MCF 10A (cell line): Measurements from ENCODE around the gene SCRG1. TPM values are rescaled to one million over a fixed set of nuclear protein-coding genes. Genes with fewer than 3 reads are reported as not detected.

Source experiments
- BruUV-seq: library from RNA; stranded (reverse); fragments of 400-500 nt; replicated peaks from 2 replicates; lab custom pipeline; 2021; lab: Mats Ljungman, UMichigan
- CTCF ChIA-PET: fragments of 300-600 bp; sonication (Branson Sonifier 250); formaldehyde crosslinking; extraction: SDS; loops from one replicate; lab custom pipeline; 2021; ENCODE audit warnings: antibody characterized with exemption, inconsistent platforms; lab: Yijun Ruan, JAX
- POLR2A ChIA-PET: fragments of 300-600, 350-650 bp; sonication (Branson Sonifier 250); formaldehyde crosslinking; extraction: SDS; loops from one replicate; lab custom pipeline; 2020; ENCODE audit warnings: antibody characterized with exemption, inconsistent platforms; lab: Yijun Ruan, JAX
- DNase-seq: peaks from one replicate; pipeline ENCODE4 v3.0.0-alpha.2; 2018; ENCODE audit not compliant: unreplicated experiment
- H3K27ac Mint-ChIP-seq: one replicate; pipeline ENCODE4 v1.8.0; 2022; ENCODE audit warnings: mild to moderate bottlenecking, low read depth, mixed read lengths; ENCODE audit not compliant: unreplicated experiment
- H3K27me3 Mint-ChIP-seq: one replicate; pipeline ENCODE4 v1.8.0; 2022; ENCODE audit warnings: mixed read lengths; ENCODE audit not compliant: insufficient read depth, unreplicated experiment
- H3K36me3 Mint-ChIP-seq: one replicate; pipeline ENCODE4 v1.8.0; 2022; ENCODE audit warnings: mild to moderate bottlenecking, moderate library complexity, mixed read lengths; ENCODE audit not compliant: insufficient read depth, unreplicated experiment
- H3K4me1 Mint-ChIP-seq: one replicate; pipeline ENCODE4 v1.8.0; 2022; ENCODE audit warnings: mixed read lengths; ENCODE audit not compliant: insufficient read depth, unreplicated experiment
- H3K4me3 Mint-ChIP-seq: one replicate; pipeline ENCODE4 v1.8.0; 2022; ENCODE audit warnings: mild to moderate bottlenecking, moderate library complexity, mixed read lengths; ENCODE audit not compliant: unreplicated experiment
- H3K9me3 Mint-ChIP-seq: one replicate; pipeline ENCODE4 v1.8.0; 2022; ENCODE audit warnings: mixed read lengths; ENCODE audit not compliant: unreplicated experiment
- CTCF ChIP-seq: fragments of 200-600 bp; IDR thresholded peaks from one replicate; pipeline ENCODE4 v1.8.0; 2022; ENCODE audit warnings: antibody characterized with exemption, mild to moderate bottlenecking; ENCODE audit not compliant: unreplicated experiment
- intact Hi-C: fragments of 100-400 bp; cut with micrococcal nuclease; formaldehyde crosslinking; loops from 2 replicates; pipeline ENCODE4 v1.14.1; 2022
- total RNA-seq: library from RNA; stranded (reverse); gene quantifications from 2 replicates; pipeline ENCODE4 v1.2.3, GENCODE V29; 2022

Gene SCRG1
- total RNA-seq, 1 experiment from 2014 or later, result not detected

- H3K9me3 Mint-ChIP-seq, result no peaks in the 10 kb centered on the region
- peaks cover 8% of the 10 kb centered on the region for H3K36me3 Mint-ChIP-seq
- TF ChIP-seq CTCF, result no peak
- intact Hi-C loops, result no loop called here
- CTCF ChIA-PET, result no interaction called here
- no peak for DNase-seq
- H3K4me1 Mint-ChIP-seq, result no peaks in the 10 kb centered on the region
- H3K27ac Mint-ChIP-seq, result no peak overlapping the region
- no peaks in the 10 kb centered on the region for H3K27me3 Mint-ChIP-seq
- POLR2A ChIA-PET, result interaction anchor here (1.2 to 2.4 kb wide), 3 partner anchors 16 to 67 kb away, joined by 4 to 9 read pairs (median 6); partner anchors contain the start of gene HMGB2
- no peak overlapping the region for H3K4me3 Mint-ChIP-seq
- BruUV-seq, result no TSS peak
Observed at GRCh38 chr4:173401063-173401462, 2.1 kb upstream of the SCRG1 start.

GRCh38 chr4:173398220-173398619, 696 bp downstream of the SCRG1 start:
- H3K9me3 Mint-ChIP-seq, result peaks cover 8% of the 10 kb centered on the region
- no peak for DNase-seq
- H3K4me1 Mint-ChIP-seq, result no peaks in the 10 kb centered on the region
- intact Hi-C loops, result no loop called here
- H3K36me3 Mint-ChIP-seq, result no peaks in the 10 kb centered on the region
- POLR2A ChIA-PET, result interaction anchor here (0.8 to 1.3 kb wide), 2 partner anchors 29 to 65 kb away, joined by 3 read pairs; no protein-coding TSS in a partner anchor
- TF ChIP-seq CTCF, result no peak
- no peaks in the 10 kb centered on the region for H3K27me3 Mint-ChIP-seq
- no TSS peak for BruUV-seq
- CTCF ChIA-PET, result no interaction called here
- H3K27ac Mint-ChIP-seq, result no peak overlapping the region
- H3K4me3 Mint-ChIP-seq, result no peak overlapping the region

GRCh38 chr4:173397604-173398003, 1.3 kb downstream of the SCRG1 start:
- POLR2A ChIA-PET, result interaction anchor here (0.8 to 1.5 kb wide), 6 partner anchors 12 to 64 kb away, joined by 3 to 6 read pairs (median 4); no protein-coding TSS in a partner anchor
- Mint-ChIP-seq H3K27me3 (no peaks in the 10 kb centered on the region), H3K4me3 (no peak overlapping the region), H3K9me3 (peaks cover 8% of the 10 kb centered on the region), H3K36me3 (no peaks in the 10 kb centered on the region), H3K27ac (no peak overlapping the region), H3K4me1 (no peaks in the 10 kb centered on the region)
- no peak for DNase-seq
- no TSS peak for BruUV-seq
- no peak for TF ChIP-seq CTCF
- intact Hi-C loops, result no loop called here
- CTCF ChIA-PET, result interaction anchor here (0.6 kb wide), 1 partner anchor 347 kb away, joined by 3 read pairs; no protein-coding TSS in a partner anchor

- BruUV-seq, result no TSS peak
- intact Hi-C loops, result no loop called here
- TF ChIP-seq CTCF, result no peak
- peaks cover 14% of the 10 kb centered on the region for H3K36me3 Mint-ChIP-seq
- DNase-seq, result no peak
- H3K27ac Mint-ChIP-seq, result no peak overlapping the region
- no peaks in the 10 kb centered on the region for H3K27me3 Mint-ChIP-seq
- no peak overlapping the region for H3K4me3 Mint-ChIP-seq
- no peaks in the 10 kb centered on the region for H3K4me1 Mint-ChIP-seq
- H3K9me3 Mint-ChIP-seq, result peaks cover 8% of the 10 kb centered on the region
- CTCF ChIA-PET, result interaction anchor here (0.5 to 0.6 kb wide), 2 partner anchors 10 to 626 kb away, joined by 3 read pairs; no protein-coding TSS in a partner anchor
- POLR2A ChIA-PET, result interaction anchor here (1.7 kb wide), 1 partner anchor 17 kb away, joined by 3 read pairs; no protein-coding TSS in a partner anchor
Observed at GRCh38 chr4:173391701-173392100, 7.2 kb downstream of the SCRG1 start.
